HT1080 (cell line): ENCODE data around the gene FOXP4. TPM values are rescaled to one million over a fixed set of nuclear protein-coding genes. Genes with fewer than 3 reads are reported as not detected.

Source experiments
- DNase-seq: peaks from one replicate; pipeline ENCODE4 v3.0.0-alpha.2; 2015; ENCODE audit warnings: low read depth
- total RNA-seq: library from RNA; depleted of rRNA; stranded (reverse); fragments of >200 nt; shearing (Covaris generic); gene quantifications from 2 replicates; pipeline ENCODE4 v1.2.3, GENCODE V29; 2014

Gene FOXP4
- total RNA-seq, 1 experiment from 2014 or later: 10.8 TPM

DNA sequence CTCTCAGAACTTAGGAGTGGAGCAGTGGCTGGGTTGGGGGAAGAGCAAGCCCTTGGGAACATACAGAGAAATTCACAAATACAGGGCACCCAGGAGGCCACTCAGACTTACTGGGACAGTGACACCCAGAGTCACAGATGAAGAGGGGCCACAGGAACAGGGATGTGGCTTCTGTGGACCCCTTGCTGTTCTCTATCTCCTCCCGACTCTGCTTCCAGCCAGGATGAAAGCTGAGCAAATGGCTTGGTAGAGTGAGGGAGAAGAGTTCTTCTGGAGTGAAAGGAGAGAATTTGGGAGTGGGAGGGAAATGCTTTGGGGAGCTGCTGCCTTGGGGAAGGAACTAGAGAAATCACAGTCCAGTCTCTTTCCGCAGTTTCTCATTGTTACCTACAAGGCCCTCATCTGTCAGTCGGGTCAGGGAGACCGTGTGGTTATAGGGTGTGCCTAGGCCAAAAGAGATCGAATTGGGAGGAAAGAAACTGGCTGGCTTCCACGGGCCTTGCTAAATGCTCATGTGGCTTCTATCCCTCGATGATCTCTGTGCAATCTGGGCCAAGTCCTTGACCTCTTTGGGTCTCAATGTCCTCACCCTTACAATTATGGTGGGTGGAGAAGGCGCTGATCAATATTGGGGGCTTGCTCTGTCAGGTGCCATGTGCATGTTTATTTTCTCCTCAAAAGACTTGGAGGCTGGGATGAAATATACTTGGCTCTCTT, 17.0 kb downstream of the FOXP4 start:
- DNase-seq: no peak

- no peak for DNase-seq
Observed at GRCh38 chr6:41564448-41565142, 18.4 kb downstream of the FOXP4 start.

DNA sequence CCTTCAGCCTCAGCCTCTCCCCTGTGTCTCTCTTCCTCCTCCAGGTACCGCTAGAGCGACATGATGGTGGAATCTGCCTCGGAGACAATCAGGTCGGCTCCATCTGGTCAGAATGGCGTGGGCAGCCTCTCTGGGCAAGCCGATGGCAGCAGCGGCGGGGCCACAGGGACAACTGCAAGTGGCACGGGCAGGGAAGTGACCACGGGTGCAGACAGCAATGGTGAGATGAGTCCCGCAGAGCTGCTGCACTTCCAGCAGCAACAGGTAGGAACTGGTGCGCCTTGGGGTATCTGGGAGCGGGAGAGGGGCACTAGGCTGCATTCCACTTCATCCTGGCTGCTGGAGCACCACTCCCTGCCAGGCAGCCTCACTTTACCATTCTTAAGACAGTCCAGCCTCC, 19.5 kb downstream of the FOXP4 start:
- DNase-seq: no peak

GRCh38 chr6:41566961-41567360, 20.8 kb downstream of the FOXP4 start:
- DNase-seq: no peak

- no peak for DNase-seq
Observed at GRCh38 chr6:41567684-41568083, 21.5 kb downstream of the FOXP4 start.

DNA sequence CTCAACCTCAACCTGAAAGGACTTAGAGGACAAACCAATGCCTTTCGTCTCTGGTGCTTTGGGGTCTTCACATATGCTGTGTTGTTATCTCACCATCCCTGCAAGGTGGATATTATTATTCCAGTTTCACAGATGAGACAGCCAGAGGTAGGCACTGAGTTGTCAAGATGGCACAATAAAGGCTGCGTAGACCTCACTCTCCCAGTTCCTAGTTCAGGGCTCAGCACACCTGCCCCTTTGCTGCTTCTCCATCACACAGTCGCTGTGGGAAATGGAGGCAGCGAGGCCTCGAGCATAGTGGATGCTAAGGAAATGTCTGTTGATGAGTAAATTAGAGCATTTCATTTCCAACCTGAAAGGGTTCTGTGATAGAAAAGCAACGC, 22.0 kb downstream of the FOXP4 start:
- DNase-seq: no peak

GRCh38 chr6:41568585-41569384, 22.6 kb downstream of the FOXP4 start:
- DNase-seq: no peak

GRCh38 chr6:41570259-41570615, 24.1 kb downstream of the FOXP4 start:
- no peak for DNase-seq

DNA sequence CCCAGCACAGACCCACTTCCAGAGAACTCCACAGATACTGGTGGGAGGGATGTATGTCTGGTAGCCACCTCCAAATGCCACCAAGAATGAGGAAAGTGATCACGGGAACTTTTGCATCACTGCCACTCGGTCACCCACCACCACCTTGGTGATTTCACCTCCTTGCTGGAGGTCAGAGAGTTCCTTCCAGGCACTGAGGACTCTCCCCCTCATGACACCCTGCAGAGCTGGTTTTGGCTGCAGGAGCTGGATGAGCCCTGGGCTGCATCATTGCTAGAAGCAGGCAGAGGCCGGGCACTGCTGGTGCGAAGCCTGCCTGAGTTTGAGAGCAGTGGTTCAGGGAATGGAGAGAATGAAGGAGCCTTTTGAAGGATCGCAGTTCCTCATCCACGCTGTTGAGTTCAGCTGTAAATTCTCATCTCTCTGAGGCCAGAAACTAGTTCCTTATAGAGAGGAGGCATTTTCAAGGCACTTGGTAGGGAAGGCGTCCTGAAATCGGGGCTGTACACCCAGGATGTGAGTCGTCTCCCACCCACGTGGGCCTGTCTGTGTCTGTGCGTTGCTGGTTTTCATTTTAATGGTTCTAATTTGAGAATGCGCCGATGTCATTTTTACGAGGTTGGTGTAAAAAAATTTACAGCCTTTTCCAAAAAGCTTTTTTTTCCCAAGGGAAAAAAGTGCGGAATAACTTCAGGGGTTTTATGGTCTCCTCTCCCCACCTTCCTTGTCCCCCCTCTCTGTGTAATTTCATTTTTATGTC, 25.0 kb downstream of the FOXP4 start:
- no peak for DNase-seq

- DNase-seq: no peak
Observed at GRCh38 chr6:41572613-41573012, 26.4 kb downstream of the FOXP4 start.

DNA sequence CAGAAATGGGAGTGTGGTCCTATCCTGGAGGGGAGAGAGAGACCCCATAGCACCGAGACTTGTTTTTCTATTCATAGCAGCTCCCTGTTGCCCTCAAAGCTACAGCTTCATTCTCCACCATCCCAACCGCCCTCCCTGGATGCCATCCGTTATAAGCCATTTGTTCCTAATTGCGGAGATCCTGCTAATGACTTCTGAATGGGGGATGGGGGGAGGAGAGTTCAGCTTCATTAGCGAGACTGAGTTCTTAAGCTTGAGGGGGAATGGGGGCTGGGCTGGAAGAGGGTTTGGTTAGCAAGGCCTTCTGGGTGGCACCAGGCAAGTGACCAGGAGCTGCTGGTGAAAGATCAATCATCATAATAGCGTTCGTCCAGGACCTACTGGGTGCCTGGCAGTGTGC, 27.1 kb downstream of the FOXP4 start:
- DNase-seq: no peak

DNA sequence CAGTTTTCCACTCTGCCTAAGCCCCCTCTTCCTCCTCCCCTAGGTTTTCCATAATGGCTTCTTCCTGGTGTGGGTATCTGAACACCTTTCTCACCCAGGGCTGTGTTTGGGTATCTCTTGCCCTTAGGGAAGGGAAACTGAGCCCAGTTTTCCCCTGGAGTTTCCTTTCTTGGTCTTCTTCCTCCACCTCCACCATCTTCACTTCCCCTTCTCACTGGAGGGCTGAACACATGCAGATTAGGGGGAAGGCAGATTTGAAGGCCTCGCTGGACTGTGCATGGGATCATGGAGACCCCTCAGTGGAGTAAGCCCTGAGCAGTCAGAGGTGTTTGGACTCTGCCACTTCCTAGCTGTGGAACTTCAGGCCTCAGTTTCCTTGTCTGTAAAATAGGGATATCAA, 27.8 kb downstream of the FOXP4 start:
- no peak for DNase-seq

GRCh38 chr6:41575598-41575997, 29.4 kb downstream of the FOXP4 start:
- DNase-seq: no peak

DNA sequence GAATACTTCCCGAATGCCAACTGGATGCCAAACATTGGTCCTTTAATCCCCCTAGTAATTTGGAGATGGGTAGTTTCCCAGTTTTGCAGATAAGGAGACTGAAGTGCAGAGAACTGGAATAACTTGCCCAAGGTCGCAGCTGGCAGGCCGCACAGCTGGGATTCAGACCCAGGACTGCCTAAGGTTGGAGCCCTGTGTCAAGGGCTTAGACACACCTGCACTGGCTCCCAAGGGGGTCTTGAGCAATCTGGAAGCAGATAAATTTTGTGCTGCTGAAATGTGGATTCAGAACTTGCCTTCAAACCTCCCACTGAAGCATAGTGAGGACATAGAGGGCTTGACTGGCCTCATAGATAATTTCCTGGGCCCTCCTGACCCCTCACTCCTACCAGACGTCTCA, 30.5 kb downstream of the FOXP4 start:
- no peak for DNase-seq

DNA sequence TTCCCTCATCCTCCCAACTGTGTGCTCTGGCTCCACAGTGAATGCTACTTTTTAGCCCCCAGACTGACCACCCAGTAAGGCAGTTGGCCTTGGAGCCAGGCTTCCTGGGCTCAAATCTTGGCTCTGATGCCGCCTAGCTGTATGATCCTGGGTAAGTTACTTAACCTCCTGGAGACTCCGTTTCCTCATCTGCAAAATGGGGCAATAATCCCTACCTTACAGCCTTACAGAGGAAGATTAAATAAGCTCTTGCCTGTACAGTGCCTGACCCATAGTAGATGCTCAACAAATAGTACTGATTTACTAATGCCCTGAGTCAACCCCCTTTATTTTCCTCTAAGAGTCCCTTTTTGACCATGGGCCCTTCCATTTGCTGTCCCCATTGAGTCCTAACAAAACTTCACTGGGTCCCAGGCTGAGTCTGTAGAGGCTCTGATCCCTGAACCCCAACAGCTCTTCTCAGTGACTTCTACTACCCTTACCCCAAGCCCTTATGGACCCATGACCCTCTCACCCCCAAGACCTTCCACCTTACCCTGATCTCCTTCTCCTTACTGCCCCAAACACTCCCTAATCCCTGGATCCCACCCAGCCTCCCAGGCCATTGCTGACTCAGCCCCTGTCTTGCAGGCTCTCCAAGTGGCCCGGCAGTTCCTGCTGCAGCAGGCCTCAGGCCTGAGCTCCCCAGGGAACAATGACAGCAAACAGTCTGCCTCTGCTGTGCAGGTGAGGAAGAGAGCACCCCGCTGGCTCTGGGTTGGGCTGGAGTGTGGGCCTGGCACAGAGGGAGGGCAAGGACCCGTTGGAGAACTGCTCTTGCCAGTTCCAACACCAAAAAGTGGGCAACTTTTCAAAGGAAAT, 31.4 kb downstream of the FOXP4 start:
- DNase-seq: peak; percentile 81

DNA sequence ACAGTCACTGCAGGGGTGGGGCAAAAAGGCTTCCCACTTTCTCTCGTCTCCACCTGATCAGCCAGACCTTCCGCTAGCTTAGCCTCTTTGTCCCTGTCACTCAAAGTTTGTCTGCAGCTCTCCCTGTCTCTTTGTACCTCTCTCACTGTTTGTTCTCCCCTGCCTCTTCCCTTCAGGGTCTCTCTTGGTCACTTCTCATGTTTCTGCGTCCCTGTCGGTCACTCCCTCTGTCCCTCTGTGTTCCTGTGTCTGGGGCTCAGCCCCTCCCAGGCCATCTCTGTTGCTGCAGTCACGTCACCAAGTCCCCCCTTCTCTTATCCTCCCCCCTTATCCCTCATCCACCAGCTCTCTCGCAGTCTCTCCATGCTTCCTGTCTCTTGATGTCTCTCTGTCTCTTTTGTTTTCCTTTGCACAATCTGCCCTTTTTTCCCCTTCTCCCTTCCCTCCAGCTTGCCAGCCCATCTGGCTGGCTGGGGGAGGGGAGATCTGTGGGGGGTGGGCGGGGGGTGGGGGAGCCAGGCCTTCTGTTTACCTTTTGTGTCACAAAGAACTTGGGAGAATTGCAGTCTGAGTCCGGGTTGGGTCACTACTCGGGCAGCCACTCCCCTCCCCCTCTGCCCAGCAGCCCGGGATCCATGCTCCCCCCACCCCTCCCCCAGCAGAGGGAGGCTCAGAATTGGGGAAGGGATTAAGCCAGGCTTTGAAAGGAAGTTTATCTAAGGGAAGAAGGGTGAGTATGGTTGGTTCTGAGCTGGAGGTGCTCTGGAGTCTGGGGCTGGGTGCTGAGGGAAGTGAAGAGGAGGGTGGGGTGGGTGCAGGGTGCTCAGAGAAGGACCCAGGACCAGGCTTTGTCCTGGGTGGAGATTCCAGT, 32.3 kb downstream of the FOXP4 start:
- peak; percentile 73 for DNase-seq

DNA sequence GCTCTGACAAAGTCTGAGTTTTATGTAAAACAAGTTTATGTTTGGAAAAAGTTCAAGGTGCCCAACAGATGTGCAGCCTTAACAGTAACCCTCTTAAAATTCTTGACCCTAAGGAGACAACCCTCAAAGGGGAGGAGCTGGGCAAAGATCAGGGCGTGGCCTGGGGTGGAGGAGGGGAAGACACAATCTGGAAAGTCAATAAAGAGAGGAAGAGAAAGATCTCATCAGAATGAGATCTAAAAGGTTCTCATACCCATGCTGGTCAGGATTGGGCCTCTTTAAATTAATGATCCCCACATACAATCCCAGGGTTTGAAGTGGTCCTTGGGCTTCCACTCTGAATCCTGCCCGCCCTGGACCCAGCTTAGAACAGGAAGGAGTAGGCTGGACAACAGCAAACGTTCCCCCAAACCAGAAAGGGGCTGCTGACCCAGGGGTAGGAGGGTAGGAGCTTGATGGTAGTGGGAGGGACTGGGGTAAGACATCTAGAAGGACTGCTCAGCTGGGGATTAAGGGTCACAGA, 33.0 kb downstream of the FOXP4 start:
- DNase-seq: peak; percentile 18

- DNase-seq: no peak
Observed at GRCh38 chr6:41580690-41581089, 34.5 kb downstream of the FOXP4 start.

DNA sequence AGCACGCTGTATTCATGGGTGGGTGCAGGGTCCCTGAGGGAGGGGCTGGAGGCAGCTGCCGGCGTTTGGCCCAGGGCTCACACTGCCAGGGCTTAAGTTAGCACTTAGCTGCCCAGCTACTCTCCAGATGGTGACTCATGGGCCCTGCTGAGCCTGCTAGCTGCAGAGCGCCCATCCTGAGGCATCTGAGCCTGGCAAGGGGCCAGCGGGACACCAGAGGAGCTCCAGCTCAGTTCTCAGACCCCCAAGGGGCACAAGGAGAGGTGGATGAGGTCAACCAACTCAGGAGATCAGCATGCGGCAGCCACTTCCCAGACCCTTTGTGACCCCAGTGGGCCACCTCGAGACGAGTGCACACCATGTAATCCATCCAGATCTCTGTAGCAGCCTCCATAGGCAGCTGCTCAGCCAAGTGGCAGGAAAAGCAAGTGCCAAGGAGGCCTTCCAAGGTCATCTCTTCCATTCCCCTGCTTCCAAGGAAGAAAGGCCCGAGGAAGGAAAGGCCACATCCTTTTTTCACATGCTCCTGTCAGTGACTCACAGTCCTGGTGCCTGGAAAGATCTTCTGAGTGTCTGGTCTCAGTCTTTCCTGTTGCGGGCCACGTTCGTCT, 35.3 kb downstream of the FOXP4 start:
- peak; percentile 98 for DNase-seq
